Globus pallidus (tissue), 1 donor: ENCODE measurements around the gene ATL2.
"Not testable (repeated sequence)": the region's sequence is repeated elsewhere in the genome, so short reads cannot be mapped to it uniquely, and the experiment has no call there.

Source experiments
- DNase-seq: peaks from one replicate; pipeline ENCODE4 v3.0.0-alpha.2; 2015; ENCODE audit warnings: low spot score

The ATL2 gene

GRCh38 chr2:38377050-38377828 is at the start of gene ATL2:
Gene ATL2 (minus strand): TSS chr2:38377273. CDS start chr2:38377260, 13 bp downstream.
- peak; percentile 94 for DNase-seq

DNA sequence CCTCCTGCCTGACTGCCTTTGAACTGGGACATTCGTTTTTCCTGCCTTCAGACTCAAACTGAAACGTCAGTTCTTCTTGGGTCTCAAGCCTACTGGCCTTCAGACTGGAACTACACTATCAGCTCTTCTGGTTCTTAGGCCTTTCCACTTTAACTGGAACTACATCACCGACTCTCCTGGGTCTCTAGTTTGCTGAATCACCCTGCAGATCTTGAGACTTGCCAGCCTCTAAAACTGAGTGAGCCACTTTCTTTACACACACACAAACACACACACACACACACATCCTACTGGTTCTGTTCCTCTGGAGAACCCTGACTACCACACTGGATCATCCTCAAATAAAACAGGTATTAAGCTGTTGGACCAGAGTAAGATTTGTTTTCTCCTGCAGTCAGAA is 46.7 kb upstream of the ATL2 start:
- DNase-seq, result no peak

GRCh38 chr2:38421274-38422056 is 44.4 kb upstream of the ATL2 start:
- no peak for DNase-seq

GRCh38 chr2:38419499-38419898 is 42.4 kb upstream of the ATL2 start:
- DNase-seq, result no peak

DNA sequence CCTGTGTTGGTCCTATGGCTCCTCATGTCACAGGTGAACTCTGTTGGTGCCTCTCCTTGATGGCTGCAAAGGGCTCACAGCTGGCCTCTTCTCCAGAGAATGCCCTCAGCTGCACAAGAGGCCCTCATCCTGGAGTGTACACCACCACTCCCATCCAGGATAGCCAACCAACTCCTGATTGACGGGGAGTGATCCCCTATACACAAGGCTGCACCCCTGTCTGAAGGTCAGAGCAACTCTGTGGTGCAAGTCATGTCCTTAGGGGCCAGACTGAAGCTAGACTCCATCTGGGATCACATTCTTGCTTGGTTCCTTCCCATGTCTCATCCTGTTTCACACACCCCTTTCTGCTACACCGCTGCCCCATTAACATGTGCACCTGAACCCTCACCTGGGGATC is 41.7 kb upstream of the ATL2 start:
- no peak for DNase-seq

DNA sequence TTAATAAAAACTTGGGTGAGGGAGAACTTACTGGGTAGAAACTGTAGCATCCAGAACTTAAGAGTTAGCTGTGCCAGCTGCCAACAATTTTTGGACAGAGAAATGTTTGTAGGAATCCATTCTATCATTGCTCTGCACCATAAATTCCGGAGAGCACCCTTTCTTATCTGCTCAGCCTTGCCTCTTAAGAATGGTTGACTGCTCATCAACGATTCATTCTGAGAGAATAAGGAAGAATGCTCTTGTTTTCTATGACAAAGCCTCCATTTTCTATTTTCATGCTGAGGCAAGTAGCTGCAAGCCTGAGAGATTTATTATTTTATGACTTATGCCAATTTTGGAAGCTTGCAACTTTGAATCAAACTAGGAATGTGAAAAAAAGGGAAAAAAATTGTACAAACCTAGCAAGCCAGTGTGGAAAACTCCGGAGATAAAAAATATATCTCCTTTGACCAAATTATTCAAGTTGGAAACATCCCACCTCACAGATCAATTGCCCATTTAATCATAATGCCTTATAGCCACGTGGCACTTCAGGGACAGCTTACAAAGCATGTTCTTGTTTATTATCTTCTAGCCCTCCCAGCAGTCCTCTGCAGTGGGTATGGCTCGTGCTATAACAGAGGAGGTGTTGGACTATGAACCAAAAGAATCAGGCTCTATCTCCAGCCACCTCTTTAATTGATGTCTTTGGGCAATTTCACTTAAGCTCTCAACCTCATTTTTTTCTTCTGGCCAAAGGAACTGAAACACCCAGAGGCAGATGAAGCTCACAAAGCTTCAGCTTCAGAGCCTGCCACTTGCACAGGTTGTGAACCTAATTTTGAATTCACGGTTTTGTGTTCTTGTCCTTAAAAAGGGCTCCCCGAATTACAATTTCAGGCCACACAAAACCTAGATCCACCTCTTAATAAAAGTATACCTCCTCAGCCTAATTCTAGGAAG is 40.9 kb upstream of the ATL2 start:
- DNase-seq, result no peak

- DNase-seq, result no peak
These were observed 39.4 kb upstream of the ATL2 start for GRCh38 chr2:38416296-38417036.

DNA sequence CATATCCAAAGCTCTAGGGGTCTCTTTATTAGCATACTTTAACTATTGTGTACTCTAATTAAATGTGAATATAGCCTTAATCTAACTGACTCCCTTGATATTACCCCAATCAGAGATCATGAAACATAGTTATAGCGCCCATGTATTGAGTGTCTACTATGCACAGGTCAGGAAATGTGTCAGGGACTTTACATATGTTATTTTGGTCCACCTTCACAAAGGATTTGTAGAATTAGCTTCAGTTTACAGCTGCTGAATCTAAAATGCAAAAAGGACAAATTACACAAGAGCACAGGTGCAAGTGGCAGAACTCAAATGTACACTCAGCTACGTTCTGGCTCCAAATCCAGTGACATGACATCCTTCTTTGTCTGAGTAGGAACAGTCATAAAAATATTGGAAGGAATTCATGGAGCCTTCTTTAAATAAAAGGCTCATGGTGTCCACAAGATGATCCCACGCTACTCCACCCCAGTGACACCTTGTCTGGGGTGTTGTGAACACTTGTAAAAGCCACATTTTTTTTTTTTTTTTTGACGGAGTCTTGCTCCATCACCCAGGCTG is 38.7 kb upstream of the ATL2 start:
- no peak for DNase-seq

- no peak for DNase-seq
These were observed 38.0 kb upstream of the ATL2 start for GRCh38 chr2:38415023-38415422.

DNA sequence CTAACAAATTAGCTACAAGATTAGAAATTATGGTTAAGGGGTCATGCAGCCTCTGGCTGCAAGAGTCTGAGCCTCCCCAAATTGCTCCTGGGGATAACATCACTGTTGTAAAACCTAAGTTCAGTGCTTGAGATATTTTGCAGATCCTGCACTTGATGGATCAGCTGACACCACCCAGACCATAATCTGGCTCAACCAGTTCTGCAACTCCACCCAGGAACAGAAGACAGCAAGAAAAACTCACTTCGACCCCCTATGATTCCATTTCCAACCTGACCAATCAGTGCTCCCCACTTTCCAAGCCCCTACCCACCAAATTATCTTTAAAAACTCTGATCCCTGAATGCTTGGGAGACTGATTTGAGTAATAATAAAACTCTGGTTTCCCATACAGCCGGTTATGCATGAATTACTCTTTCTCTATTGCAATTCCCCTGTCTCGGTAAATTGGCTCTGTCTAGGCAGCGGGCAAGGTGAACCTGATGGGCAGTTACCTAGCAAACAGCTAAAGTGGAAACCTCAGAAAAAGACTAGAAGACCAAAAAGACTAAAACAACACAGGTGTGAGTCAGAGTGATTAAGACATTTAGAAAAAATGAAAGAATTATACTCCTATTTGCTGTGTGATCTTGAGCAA is 35.3 kb upstream of the ATL2 start:
- not testable (repeated sequence) for DNase-seq

GRCh38 chr2:38409156-38410102 is 32.4 kb upstream of the ATL2 start:
- DNase-seq, result peak; percentile 37

GRCh38 chr2:38407111-38407682 is 30.1 kb upstream of the ATL2 start:
- DNase-seq, result no peak

DNA sequence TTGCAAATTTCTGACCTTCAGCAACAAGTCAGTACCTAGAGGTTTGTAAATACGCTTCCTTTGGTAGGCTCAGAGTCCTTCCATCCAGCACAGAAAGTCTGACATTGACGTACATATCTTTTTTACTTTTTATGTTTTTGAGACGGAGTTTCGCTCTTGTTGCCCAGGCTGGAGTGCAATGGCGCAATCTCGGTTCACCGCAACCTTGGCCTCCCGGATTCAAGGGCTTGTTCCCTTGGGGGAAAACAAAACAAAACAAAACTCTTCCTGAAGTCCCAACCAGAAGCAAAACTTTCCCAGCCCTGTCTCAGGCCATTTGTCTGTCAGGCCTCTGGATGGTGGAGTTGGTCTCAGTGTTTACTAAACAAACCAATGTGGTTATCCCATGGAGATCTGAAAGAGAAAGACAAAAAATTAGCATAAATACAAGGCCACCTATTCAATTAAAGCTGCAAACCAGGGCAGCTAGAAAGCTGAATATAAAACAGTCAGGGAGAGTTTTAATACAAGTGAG is 29.6 kb upstream of the ATL2 start:
- no peak for DNase-seq

- DNase-seq, result no peak
These were observed 29.0 kb upstream of the ATL2 start for GRCh38 chr2:38405917-38406596.

DNA sequence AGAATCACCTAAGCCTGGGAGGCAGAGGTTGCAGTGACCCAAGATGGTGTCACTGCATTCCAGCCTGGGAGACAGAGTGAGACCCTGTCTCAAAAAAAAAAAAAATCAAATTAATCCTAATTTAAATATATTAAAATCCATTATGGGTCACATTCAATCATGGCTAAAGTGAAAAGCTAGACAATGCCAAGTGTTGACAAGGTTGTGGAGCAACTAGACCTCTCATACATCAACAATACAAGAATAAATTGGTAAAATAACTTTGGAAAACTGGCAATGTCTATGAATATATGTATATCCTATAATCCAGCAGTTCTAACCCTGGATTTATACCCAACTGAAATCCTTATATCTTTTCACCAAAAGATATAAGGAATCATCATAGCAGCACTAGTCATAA is 23.4 kb upstream of the ATL2 start:
- DNase-seq, result no peak

DNA sequence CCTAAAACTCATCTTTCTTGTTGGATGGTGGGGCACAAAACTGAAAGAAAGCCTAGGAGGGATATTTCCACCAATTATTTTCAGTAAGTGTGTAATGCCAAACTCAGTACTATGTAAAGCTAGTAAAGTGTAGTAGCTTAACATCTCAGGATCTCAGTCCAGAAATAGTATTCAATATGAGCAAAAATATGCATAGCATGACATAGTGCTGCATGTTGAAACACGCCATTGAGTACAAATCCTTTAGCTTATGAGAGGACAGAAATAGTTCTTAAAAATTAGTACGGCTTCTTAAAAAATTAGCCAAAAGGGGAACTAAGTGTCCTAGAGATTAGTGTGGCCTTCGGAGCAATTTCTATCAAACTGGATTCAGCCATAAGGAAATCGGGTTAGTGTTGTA is 21.7 kb upstream of the ATL2 start:
- no peak for DNase-seq

DNA sequence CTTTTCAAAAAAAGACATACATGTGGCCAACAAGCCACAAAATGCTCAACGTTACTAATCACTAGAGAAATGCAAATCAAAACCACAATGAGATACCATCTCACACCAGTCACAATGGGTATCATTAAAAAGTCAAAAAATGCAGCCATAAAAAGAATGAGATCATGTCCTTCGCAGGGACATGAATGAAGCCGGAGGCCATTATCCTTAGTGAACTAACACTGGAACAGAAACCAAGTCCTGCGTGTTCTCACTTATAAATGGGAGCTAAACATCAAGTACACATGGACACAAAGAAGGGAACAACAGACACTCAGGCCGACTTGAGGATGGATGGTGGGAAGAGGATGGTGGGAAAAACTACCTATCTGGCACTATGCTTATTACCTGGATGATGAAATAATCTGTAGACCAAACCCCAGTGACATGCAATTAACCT is 17.8 kb upstream of the ATL2 start:
- DNase-seq, result no peak

DNA sequence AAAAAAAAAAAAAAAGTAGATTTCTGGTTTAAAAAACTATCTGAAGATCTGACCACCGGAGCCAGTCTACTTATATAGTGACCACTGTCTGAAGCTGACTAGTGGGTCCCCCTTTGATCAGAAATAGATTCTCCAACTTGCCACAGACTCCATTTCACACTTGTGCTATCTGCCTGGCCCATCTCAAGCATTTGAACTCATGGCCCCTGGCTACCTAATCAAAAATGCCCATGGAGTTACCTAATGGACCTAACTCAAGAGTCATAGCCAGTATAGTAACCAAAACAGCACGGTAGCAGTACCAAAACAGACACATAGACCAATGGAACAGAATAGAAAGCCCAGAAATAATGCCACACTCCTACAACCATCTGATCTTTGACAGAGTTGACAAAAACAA is 17.0 kb upstream of the ATL2 start:
- no peak for DNase-seq
